ENCODE results near the gene SMC3. TPM values are rescaled to one million over a fixed set of nuclear protein-coding genes. Genes with fewer than 3 reads are reported as not detected.
"Not testable (repeated sequence)": the region's sequence is repeated elsewhere in the genome, so short reads cannot be mapped to it uniquely, and the experiment has no call there.

The SMC3 gene
- total and polyA plus RNA-seq, 9 donors: 31.4 to 58.3 (median 45.6) TPM

DNA sequence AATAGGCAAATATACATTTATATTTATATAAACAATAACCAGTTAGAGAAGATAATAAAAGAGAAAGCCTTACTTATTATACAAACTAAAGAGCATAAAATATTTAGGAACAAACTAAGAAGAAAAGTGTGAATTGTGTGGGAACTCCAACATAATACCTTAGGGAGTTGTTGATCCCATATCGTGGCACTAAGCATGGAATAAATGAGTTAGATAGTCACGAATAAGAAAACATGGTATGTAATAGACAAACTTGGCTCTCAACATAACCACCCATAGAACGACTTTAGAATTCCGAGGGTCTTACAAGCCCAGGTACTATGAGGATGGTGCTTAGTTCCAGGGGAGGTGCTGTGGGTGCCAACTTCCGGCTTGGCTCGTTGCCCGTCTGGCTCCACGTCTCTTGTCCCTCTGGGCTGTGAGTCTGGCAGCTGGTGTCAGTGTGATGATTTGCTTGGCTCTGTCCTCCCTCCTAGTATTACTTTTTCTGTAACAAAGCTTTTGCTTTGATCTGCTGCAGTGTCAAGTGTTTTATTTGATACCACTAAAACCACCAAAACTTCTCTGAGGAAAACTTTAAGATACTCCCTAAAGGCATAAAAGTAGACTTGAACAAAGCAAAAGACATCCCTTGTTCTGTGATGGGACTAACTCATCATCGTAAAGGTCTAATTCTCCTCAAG, 67.2 kb downstream of the SMC3 start:
- Histone ChIP-seq H3K9me3 (replicated peaks; ENCODE audit: control insufficient read depth, low read depth, low read length) (no peaks in the 10 kb centered on the region), H3K27me3 (ENCODE audit: control insufficient read depth, insufficient read depth, low read length) (peaks cover 3% of the 10 kb centered on the region), H3K36me3 (ENCODE audit: control insufficient read depth, insufficient read depth, low read length) (no peaks in the 10 kb centered on the region), H3K27ac (ENCODE audit: low read length) (no peak overlapping the region), H3K4me3 (ENCODE audit: low read length) (no peak overlapping the region), H3K4me1 (ENCODE audit: control insufficient read depth, insufficient read depth, low read length) (peaks cover 22% of the 10 kb centered on the region)
- peak; percentile 48 for DNase-seq
- no CpG with 5 or more reads among the region's 9 CpGs for WGBS (ENCODE audit: insufficient coverage)

DNA sequence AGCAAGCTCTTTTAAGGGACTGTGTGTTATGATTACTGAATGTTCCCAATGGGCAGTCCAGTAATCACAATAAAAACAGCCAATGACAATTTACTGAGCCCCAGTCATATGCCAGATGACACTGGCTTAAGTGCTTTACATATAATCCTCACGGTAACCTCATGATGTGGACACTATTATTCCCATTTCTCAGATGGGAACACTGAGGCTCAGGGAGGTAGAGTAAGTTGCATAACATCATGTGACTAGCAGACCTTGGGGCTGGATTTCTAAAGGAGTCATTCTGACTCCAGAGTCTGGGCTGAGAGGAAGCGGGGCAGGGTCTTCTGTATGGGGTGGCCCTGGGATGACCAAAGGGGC, 69.1 kb downstream of the SMC3 start:
- DNase-seq: no peak
- H3K27ac ChIP-seq (ENCODE audit: low read length): peak overlapping the region; percentile 5
- H3K27me3 ChIP-seq (ENCODE audit: control insufficient read depth, insufficient read depth, low read length): peaks cover 7% of the 10 kb centered on the region
- H3K36me3 ChIP-seq (ENCODE audit: control insufficient read depth, insufficient read depth, low read length): no peaks in the 10 kb centered on the region
- H3K4me1 ChIP-seq (ENCODE audit: control insufficient read depth, insufficient read depth, low read length): peaks cover 15% of the 10 kb centered on the region
- no peaks in the 10 kb centered on the region for H3K9me3 ChIP-seq (replicated peaks; ENCODE audit: control insufficient read depth, low read depth, low read length)
- no peak overlapping the region for H3K4me3 ChIP-seq (ENCODE audit: low read length)
- 93% methylated on average over 1 of the region's 2 CpGs for WGBS (ENCODE audit: insufficient coverage)

DNA sequence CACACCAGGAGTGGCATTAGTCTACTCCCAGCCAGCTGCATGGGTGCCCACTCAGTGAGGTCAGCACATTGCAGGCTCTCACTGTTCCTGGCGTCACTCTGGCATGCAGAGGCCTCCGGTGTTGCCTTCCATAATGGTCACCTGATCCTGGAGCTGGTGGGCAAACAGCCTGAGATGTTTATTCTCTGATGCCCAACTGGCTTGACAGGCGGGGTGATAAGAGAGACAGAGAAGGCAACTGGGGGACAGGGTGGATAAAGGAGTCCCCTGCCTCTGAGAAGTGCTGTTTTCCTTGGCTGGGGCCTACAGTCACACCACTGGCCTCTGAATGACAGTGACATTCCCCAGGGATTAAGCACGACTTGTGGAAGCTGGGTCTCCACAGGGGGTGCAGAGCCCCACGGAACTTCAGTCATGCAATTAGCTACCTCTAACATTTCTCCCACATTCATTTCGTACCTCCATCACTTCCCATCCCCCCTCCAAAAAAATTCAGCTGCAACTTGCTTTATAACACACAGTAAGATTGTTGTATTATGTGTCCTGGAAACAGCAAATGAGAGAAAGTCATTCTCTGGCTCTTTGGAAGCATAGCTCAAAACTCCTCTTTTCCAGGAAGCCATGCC, 69.5 kb downstream of the SMC3 start:
- peaks cover 9% of the 10 kb centered on the region for H3K27me3 ChIP-seq (ENCODE audit: control insufficient read depth, insufficient read depth, low read length)
- H3K4me3 ChIP-seq (ENCODE audit: low read length): no peak overlapping the region
- 50% methylated on average over 4 of the region's 6 CpGs for WGBS (ENCODE audit: insufficient coverage)
- peaks cover 15% of the 10 kb centered on the region for H3K4me1 ChIP-seq (ENCODE audit: control insufficient read depth, insufficient read depth, low read length)
- peak overlapping the region; percentile 5 for H3K27ac ChIP-seq (ENCODE audit: low read length)
- peak; percentile 73 for DNase-seq
- H3K9me3 ChIP-seq (replicated peaks; ENCODE audit: control insufficient read depth, low read depth, low read length): no peaks in the 10 kb centered on the region
- no peaks in the 10 kb centered on the region for H3K36me3 ChIP-seq (ENCODE audit: control insufficient read depth, insufficient read depth, low read length)

DNA sequence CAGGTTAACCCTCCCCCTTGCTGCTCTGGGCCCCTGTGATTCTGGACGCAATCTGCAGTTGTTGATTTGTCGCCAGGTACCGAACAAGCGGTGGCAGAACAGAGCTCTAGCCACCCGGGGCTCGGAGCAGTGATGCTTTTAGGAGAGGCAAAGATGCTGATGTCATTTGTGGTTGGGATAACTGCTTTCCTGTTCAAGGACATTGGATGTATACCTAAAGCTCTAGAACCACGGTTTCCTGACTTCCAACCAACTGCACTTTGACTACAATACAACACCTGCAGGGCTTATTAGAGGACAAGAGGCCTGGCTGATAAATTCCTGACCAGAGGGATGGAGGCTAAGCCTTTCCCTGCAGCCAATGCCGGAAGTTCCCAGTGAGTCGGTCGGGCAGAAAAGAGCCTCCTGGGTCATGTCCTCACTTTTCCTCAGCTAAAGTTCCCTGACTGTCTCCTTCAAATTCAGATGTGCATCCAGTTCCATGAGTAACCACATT, 70.1 kb downstream of the SMC3 start:
- H3K9me3 ChIP-seq (replicated peaks; ENCODE audit: control insufficient read depth, low read depth, low read length): no peaks in the 10 kb centered on the region
- H3K27ac ChIP-seq (ENCODE audit: low read length): no peak overlapping the region
- DNase-seq: no peak
- WGBS (ENCODE audit: insufficient coverage): 25% methylated on average over 7 of the region's 10 CpGs
- H3K4me3 ChIP-seq (ENCODE audit: low read length): no peak overlapping the region
- no peaks in the 10 kb centered on the region for H3K36me3 ChIP-seq (ENCODE audit: control insufficient read depth, insufficient read depth, low read length)
- H3K27me3 ChIP-seq (ENCODE audit: control insufficient read depth, insufficient read depth, low read length): peaks cover 13% of the 10 kb centered on the region
- H3K4me1 ChIP-seq (ENCODE audit: control insufficient read depth, insufficient read depth, low read length): peaks cover 15% of the 10 kb centered on the region

DNA sequence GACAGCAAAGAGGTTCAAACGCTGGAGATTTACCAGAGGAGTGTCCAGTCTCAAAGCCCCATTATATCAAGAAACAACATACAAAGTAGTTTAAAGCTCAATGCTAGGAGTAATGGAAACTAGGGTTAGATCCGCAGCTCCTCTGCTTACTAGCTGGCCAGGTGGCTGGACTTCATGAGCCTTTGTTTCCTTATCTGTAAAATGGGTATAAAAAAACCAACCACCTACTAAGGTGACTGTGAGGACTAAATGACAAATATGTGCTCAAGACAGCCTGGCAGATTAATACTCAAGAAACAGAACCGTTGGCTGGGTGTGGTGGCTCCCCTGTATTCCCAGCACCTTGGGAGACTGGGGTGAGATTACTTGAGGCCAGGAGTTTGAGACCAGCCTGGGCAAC, 70.8 kb downstream of the SMC3 start:
- peaks cover 19% of the 10 kb centered on the region for H3K4me1 ChIP-seq (ENCODE audit: control insufficient read depth, insufficient read depth, low read length)
- no peaks in the 10 kb centered on the region for H3K9me3 ChIP-seq (replicated peaks; ENCODE audit: control insufficient read depth, low read depth, low read length)
- 89% methylated on average over 1 of the region's 3 CpGs for WGBS (ENCODE audit: insufficient coverage)
- H3K27ac ChIP-seq (ENCODE audit: low read length): no peak overlapping the region
- DNase-seq: no peak
- peaks cover 20% of the 10 kb centered on the region for H3K27me3 ChIP-seq (ENCODE audit: control insufficient read depth, insufficient read depth, low read length)
- H3K4me3 ChIP-seq (ENCODE audit: low read length): no peak overlapping the region
- H3K36me3 ChIP-seq (ENCODE audit: control insufficient read depth, insufficient read depth, low read length): no peaks in the 10 kb centered on the region

DNA sequence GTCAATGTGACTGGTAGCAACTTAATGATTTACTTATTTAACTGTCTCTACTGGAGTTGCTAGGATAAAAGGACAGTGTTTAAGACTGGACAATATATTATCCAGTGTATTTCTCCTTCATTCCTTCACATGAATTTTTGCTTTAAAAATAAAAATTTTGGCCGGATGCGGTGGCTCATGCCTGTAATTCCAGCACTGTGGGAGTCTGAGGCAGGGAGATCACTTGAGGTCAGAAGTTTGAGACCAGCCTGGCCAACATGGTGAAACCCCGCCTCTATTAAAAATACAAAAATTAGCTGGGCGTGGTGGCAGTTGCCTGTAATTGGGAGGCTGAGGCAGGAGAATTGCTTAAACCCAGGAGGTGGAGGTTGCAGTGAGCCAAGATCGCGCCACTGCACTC, 71.6 kb downstream of the SMC3 start:
- H3K27ac ChIP-seq (ENCODE audit: low read length); H3K36me3 ChIP-seq (ENCODE audit: control insufficient read depth, insufficient read depth, low read length); H3K9me3 ChIP-seq (replicated peaks; ENCODE audit: control insufficient read depth, low read depth, low read length); DNase-seq; H3K4me3 ChIP-seq (ENCODE audit: low read length): not testable (repeated sequence)
- Histone ChIP-seq H3K27me3 (ENCODE audit: control insufficient read depth, insufficient read depth, low read length) (peaks cover 27% of the 10 kb centered on the region), H3K4me1 (ENCODE audit: control insufficient read depth, insufficient read depth, low read length) (peaks cover 23% of the 10 kb centered on the region)
- no CpG with 5 or more reads among the region's 6 CpGs for whole genome bisulfite sequencing (ENCODE audit: insufficient coverage)

DNA sequence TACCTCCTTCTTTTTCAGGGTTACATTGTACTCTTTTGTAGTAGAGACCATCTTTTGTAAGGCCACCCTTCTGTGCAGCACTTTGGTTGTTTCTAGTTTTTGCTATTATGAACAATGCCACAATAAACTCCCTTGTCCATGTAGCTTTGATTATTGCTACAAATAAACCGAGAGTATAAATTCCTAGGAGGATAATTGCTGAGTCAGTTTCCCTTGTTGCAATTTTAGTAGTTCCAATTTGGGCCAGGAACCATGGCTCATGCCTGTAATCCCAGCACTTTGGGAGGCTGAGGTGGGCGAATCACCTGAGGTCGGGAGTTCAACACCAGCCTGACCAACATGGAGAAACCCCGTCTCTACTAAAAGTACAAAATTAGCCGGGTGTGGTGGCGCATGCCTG, 72.4 kb downstream of the SMC3 start:
- H3K27me3 ChIP-seq (ENCODE audit: control insufficient read depth, insufficient read depth, low read length): peaks cover 35% of the 10 kb centered on the region
- DNase-seq; H3K36me3 ChIP-seq (ENCODE audit: control insufficient read depth, insufficient read depth, low read length); H3K27ac ChIP-seq (ENCODE audit: low read length); H3K9me3 ChIP-seq (replicated peaks; ENCODE audit: control insufficient read depth, low read depth, low read length); H3K4me3 ChIP-seq (ENCODE audit: low read length): not testable (repeated sequence)
- WGBS (ENCODE audit: insufficient coverage): no CpG with 5 or more reads among the region's 6 CpGs
- peaks cover 25% of the 10 kb centered on the region for H3K4me1 ChIP-seq (ENCODE audit: control insufficient read depth, insufficient read depth, low read length)

DNA sequence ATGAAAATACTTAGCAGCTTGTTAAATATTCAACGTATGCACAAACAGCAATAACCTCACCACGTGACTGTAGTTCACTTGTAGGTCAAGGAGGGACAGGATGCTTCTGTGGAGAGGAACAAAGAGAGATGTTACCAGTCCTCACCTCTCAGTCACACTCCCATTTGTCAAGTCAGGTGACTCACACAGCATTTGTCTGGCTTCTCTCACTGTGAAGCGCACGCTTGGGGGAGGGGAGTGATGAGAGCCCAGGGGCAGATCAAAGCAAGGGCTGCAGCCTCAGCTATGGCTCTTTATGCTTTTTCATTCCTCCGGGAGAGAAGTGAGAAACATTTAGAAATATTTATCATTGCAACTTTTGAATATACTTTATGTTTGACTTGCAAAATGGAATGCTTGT, 73.8 kb downstream of the SMC3 start:
- Histone ChIP-seq H3K27me3 (ENCODE audit: control insufficient read depth, insufficient read depth, low read length) (peaks cover 44% of the 10 kb centered on the region), H3K4me1 (ENCODE audit: control insufficient read depth, insufficient read depth, low read length) (peaks cover 28% of the 10 kb centered on the region), H3K4me3 (ENCODE audit: low read length) (no peak overlapping the region), H3K9me3 (replicated peaks; ENCODE audit: control insufficient read depth, low read depth, low read length) (no peaks in the 10 kb centered on the region), H3K27ac (ENCODE audit: low read length) (no peak overlapping the region), H3K36me3 (ENCODE audit: control insufficient read depth, insufficient read depth, low read length) (no peaks in the 10 kb centered on the region)
- WGBS (ENCODE audit: insufficient coverage): no CpG with 5 or more reads among the region's 5 CpGs
- no peak for DNase-seq

DNA sequence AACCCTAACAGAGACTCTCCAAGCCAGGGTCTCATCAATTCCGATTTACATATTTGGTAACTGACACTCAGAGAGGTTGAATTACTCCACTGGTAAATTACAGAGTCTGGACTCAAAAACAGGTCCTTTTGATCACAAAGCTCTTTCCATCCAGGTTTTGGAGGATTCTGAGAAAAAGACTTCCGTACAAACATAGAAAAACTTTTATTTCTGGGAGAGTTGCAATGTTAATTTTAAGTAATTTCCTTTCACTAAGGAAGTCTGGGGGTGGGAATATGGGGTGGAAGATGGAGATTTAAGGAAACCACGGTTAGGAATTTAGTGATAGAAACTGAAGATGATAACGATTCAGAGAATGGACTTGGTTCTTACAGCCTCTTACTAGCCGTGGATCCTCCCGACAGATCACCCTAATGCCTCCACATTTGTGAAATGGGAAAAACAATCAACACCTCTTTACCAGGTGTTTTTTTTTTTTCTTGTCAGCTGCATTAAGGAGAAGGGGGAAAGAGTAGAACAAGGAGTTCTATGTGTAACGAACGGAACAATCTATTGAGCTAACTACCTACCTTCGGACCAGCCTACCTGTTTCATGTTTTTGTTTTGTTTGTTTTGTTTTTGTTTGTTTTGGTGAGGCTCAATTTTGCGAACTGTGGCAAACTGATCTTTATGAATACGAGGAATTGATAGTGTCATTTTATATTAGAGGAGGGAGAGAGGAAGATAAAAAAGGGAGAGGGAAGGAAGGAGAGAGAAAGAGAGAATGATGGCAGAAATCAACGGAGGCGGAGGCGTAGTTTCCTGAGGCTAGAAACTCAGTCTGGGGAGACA, 74.9 kb downstream of the SMC3 start:
- Histone ChIP-seq H3K4me1 (ENCODE audit: control insufficient read depth, insufficient read depth, low read length) (peaks cover 20% of the 10 kb centered on the region), H3K27me3 (ENCODE audit: control insufficient read depth, insufficient read depth, low read length) (peaks cover 49% of the 10 kb centered on the region), H3K36me3 (ENCODE audit: control insufficient read depth, insufficient read depth, low read length) (no peaks in the 10 kb centered on the region), H3K9me3 (replicated peaks; ENCODE audit: control insufficient read depth, low read depth, low read length) (no peaks in the 10 kb centered on the region), H3K4me3 (ENCODE audit: low read length) (no peak overlapping the region), H3K27ac (ENCODE audit: low read length) (no peak overlapping the region)
- DNase-seq: no peak
- 36% methylated on average over 6 of the region's 14 CpGs for WGBS (ENCODE audit: insufficient coverage)

DNA sequence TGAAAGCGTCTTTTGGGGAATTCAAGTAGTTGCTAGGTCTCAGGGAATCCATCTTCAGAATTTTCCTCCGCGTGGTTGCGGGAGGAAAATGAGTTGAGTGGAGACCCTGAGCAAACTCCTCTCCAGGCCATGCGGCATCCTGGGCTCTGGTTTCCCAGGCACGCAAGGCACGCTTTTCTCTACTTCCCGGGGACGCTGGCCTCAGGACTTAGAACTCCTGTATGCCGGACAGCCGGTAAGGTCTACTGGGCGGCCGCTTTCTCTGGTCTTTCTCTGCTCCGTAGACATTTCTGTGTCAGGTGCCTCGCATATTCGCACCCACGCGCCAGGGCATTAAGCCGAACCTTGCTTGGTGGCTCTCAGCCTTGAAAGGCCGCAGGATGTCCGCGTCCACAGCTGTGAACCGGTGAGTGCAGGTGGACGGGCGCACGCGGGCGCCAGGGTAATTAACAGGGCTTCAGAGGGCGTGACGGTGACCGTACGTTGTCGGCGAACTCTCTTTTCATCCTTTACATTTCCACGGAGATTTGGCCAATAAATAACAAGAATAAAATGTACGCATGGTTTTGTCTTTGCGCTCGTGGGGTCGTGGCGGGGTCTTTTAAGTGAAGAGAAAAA, 75.6 kb downstream of the SMC3 start:
- Histone ChIP-seq H3K9me3 (replicated peaks; ENCODE audit: control insufficient read depth, low read depth, low read length) (no peaks in the 10 kb centered on the region), H3K27me3 (ENCODE audit: control insufficient read depth, insufficient read depth, low read length) (peaks cover 47% of the 10 kb centered on the region), H3K27ac (ENCODE audit: low read length) (no peak overlapping the region), H3K36me3 (ENCODE audit: control insufficient read depth, insufficient read depth, low read length) (no peaks in the 10 kb centered on the region), H3K4me1 (ENCODE audit: control insufficient read depth, insufficient read depth, low read length) (peaks cover 15% of the 10 kb centered on the region), H3K4me3 (ENCODE audit: low read length) (peak overlapping the region; percentile 52)
- WGBS (ENCODE audit: insufficient coverage): 3% methylated on average over 30 of the region's 40 CpGs
- no peak for DNase-seq
